ENCODE data around the gene KRTAP12-1.
"Not testable (repeated sequence)": the region's sequence is repeated elsewhere in the genome, so short reads cannot be mapped to it uniquely, and the experiment has no call there.

- not testable (repeated sequence) for TF ChIP-seq GATA2, GATA3 (IDR thresholded peaks at IDR 0.05; ENCODE audit: low read depth, low read length)
These were observed 35.4 kb downstream of the KRTAP12-1 start, which contains the start of gene KRTAP10-11 for GRCh38 chr21:44646366-44647221.

Data from SH-SY5Y (cell line).